ENCODE measurements around the gene TAF1A. TPM values are rescaled to one million over a fixed set of nuclear protein-coding genes. Genes with fewer than 3 reads are reported as not detected.

The TAF1A gene
- total and polyA plus RNA-seq, 2 donors (not counting 1 experiment from before 2014, with no cell fraction given) = 7.2 to 15.2 TPM

- H3K4me2 ChIP-seq (ENCODE audit: extremely low read depth, insufficient read depth, low read length) = no peak overlapping the region
- H3K4me1 ChIP-seq (ENCODE audit: control insufficient read depth, extremely low read depth, insufficient read depth, low read length) = no peaks in the 10 kb centered on the region
- TF ChIP-seq EZH2 (IDR thresholded peaks at IDR 0.05; ENCODE audit: low read length, missing control alignments) (no peak), CTCF (conservative IDR thresholded peaks at IDR 0.05 in 1 of 2, IDR thresholded peaks at IDR 0.05 in 1 of 2; ENCODE audit: low read depth in 1 of 2, low read length in 2 of 2) (no peak)
- H3K79me2 ChIP-seq (ENCODE audit: control insufficient read depth, insufficient read depth, low read length) = no peaks in the 10 kb centered on the region
- DNase-seq (ENCODE audit: low read depth in 2 of 2) = no peak
- H3K27ac ChIP-seq (ENCODE audit: insufficient read depth, low read length) = no peak overlapping the region
- H3K9ac ChIP-seq (ENCODE audit: insufficient read depth, low read length) = no peak overlapping the region
- H2AFZ ChIP-seq (ENCODE audit: low read length) = no peak overlapping the region
- H4K20me1 ChIP-seq (ENCODE audit: control insufficient read depth, extremely low read depth, insufficient read depth, low read length) = no peaks in the 10 kb centered on the region
- no peaks in the 10 kb centered on the region for H3K36me3 ChIP-seq (ENCODE audit: control insufficient read depth, insufficient read depth, low read length)
- no peak overlapping the region for H3K4me3 ChIP-seq (replicated peaks in 1 of 4; ENCODE audit: control extremely low read depth in 1 of 4, insufficient read depth in 1 of 4, low read depth in 3 of 4, low read length in 4 of 4)
- no peaks in the 10 kb centered on the region for H3K27me3 ChIP-seq (ENCODE audit: control insufficient read depth, insufficient read depth, low read length)
- no peaks in the 10 kb centered on the region for H3K9me3 ChIP-seq (ENCODE audit: control insufficient read depth, insufficient read depth, low read depth, low read length)
These were observed 7.0 kb upstream of the TAF1A start for GRCh38 chr1:222596696-222597095.

DNA sequence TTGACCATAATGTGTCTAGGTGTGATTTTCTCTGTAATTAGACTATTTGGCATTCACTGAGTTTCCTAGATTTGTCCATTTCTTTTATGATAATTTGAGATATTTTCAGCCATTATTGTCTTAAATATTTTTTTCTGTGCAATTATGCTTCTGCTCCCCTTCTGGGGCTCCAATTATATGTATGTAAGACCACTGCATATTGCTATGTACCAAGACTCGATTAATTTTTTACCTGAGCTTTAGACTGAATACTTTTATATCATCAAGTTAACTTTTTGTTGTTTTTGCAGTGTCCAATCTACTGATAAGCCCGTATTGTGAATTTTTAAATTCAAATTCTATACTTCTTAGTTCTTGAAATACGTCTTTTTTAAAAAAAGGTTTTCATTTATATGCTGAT, 5.1 kb upstream of the TAF1A start:
- Histone ChIP-seq H3K4me1 (ENCODE audit: control insufficient read depth, extremely low read depth, insufficient read depth, low read length) (peaks cover 2% of the 10 kb centered on the region), H2AFZ (ENCODE audit: low read length) (no peak overlapping the region), H3K27ac (ENCODE audit: insufficient read depth, low read length) (no peak overlapping the region), H3K79me2 (ENCODE audit: control insufficient read depth, insufficient read depth, low read length) (no peaks in the 10 kb centered on the region), H3K36me3 (ENCODE audit: control insufficient read depth, insufficient read depth, low read length) (no peaks in the 10 kb centered on the region), H3K9ac (ENCODE audit: insufficient read depth, low read length) (no peak overlapping the region), H3K9me3 (ENCODE audit: control insufficient read depth, insufficient read depth, low read depth, low read length) (no peaks in the 10 kb centered on the region), H3K4me2 (ENCODE audit: extremely low read depth, insufficient read depth, low read length) (no peak overlapping the region), H4K20me1 (ENCODE audit: control insufficient read depth, extremely low read depth, insufficient read depth, low read length) (no peaks in the 10 kb centered on the region), H3K27me3 (ENCODE audit: control insufficient read depth, insufficient read depth, low read length) (no peaks in the 10 kb centered on the region), H3K4me3 (replicated peaks in 1 of 4; ENCODE audit: control extremely low read depth in 1 of 4, insufficient read depth in 1 of 4, low read depth in 3 of 4, low read length in 4 of 4) (no peak overlapping the region)
- TF ChIP-seq EZH2 (IDR thresholded peaks at IDR 0.05; ENCODE audit: low read length, missing control alignments) (no peak), CTCF (conservative IDR thresholded peaks at IDR 0.05 in 1 of 2, IDR thresholded peaks at IDR 0.05 in 1 of 2; ENCODE audit: low read depth in 1 of 2, low read length in 2 of 2) (no peak)
- no peak for DNase-seq (ENCODE audit: low read depth in 2 of 2)

DNA sequence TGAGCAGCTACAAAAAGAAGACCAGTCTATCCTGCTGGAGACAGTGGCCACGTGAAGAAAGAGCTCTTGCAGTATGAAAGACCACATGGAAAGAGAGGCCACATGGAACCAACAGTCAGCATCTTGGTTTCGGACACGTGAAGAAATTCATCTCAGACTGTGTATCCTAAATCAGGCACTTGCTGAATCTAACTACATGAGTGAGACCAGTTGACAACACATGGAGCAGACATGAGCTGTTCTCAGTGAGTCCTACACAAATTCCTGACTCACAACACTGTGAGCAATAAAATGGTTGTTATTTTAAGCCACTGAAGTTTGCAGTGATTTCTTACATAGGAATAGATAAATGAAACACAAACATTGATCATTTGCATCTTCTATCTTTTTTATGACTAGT, 2.4 kb upstream of the TAF1A start:
- no peak for TF ChIP-seq EZH2 (IDR thresholded peaks at IDR 0.05; ENCODE audit: low read length, missing control alignments)
- TF ChIP-seq CTCF (conservative IDR thresholded peaks at IDR 0.05 in 1 of 2, IDR thresholded peaks at IDR 0.05 in 1 of 2; ENCODE audit: low read depth in 1 of 2, low read length in 2 of 2) = no peak
- H2AFZ ChIP-seq (ENCODE audit: low read length) = peak overlapping the region; percentile 12
- H3K79me2 ChIP-seq (ENCODE audit: control insufficient read depth, insufficient read depth, low read length) = peaks cover 13% of the 10 kb centered on the region
- no peak overlapping the region for H3K27ac ChIP-seq (ENCODE audit: insufficient read depth, low read length)
- H3K27me3 ChIP-seq (ENCODE audit: control insufficient read depth, insufficient read depth, low read length) = no peaks in the 10 kb centered on the region
- peak in 1 of 2 donors; percentile 7 for DNase-seq (ENCODE audit: low read depth in 2 of 2)
- no peak overlapping the region for H3K9ac ChIP-seq (ENCODE audit: insufficient read depth, low read length)
- no peak overlapping the region for H3K4me3 ChIP-seq (replicated peaks in 1 of 4; ENCODE audit: control extremely low read depth in 1 of 4, insufficient read depth in 1 of 4, low read depth in 3 of 4, low read length in 4 of 4)
- H3K9me3 ChIP-seq (ENCODE audit: control insufficient read depth, insufficient read depth, low read depth, low read length) = no peaks in the 10 kb centered on the region
- H4K20me1 ChIP-seq (ENCODE audit: control insufficient read depth, extremely low read depth, insufficient read depth, low read length) = no peaks in the 10 kb centered on the region
- no peak overlapping the region for H3K4me2 ChIP-seq (ENCODE audit: extremely low read depth, insufficient read depth, low read length)
- peaks cover 6% of the 10 kb centered on the region for H3K4me1 ChIP-seq (ENCODE audit: control insufficient read depth, extremely low read depth, insufficient read depth, low read length)
- peaks cover 2% of the 10 kb centered on the region for H3K36me3 ChIP-seq (ENCODE audit: control insufficient read depth, insufficient read depth, low read length)
